ENCODE results near the gene ADAM23.

DNA sequence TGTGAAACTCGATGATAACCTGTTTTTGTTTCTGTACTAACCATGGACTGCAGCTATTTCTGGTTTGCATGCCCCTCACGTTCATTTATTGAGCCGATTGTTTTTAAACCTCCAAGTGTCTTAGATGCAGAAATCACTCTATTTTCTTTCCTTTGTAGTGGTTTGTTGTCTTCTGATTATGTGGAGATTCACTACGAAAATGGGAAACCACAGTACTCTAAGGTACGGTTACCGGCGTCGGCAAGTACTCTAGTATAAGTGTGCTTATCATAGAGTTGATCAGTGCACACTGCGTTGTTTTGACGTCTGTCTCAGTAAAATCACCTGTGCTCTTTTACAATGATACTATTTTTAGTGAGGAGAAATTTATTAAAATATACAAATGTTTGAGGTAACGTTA is 87.4 kb downstream of the ADAM23 start:
- TF ChIP-seq, protein P1, sequence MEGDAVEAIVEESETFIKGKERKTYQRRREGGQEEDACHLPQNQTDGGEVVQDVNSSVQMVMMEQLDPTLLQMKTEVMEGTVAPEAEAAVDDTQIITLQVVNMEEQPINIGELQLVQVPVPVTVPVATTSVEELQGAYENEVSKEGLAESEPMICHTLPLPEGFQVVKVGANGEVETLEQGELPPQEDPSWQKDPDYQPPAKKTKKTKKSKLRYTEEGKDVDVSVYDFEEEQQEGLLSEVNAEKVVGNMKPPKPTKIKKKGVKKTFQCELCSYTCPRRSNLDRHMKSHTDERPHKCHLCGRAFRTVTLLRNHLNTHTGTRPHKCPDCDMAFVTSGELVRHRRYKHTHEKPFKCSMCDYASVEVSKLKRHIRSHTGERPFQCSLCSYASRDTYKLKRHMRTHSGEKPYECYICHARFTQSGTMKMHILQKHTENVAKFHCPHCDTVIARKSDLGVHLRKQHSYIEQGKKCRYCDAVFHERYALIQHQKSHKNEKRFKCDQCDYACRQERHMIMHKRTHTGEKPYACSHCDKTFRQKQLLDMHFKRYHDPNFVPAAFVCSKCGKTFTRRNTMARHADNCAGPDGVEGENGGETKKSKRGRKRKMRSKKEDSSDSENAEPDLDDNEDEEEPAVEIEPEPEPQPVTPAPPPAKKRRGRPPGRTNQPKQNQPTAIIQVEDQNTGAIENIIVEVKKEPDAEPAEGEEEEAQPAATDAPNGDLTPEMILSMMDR (IDR thresholded peaks at IDR 0.05), result no peak
- no peak for TF ChIP-seq ZFX (IDR thresholded peaks at IDR 0.05; ENCODE audit: borderline replicate concordance)
